DMS114 treated with DMSO at 0.1 percent for 48 hours (cell line): ENCODE results near the gene C19orf85.
A peak's percentile ranks its signal among the peaks of the same experiment; 100 is the strongest.
"Not testable (repeated sequence)": the region's sequence is repeated elsewhere in the genome, so short reads cannot be mapped to it uniquely, and the experiment has no call there.

Experiments
- DNase-seq: peaks from one replicate; lab custom pipeline; 2025; ENCODE audit not compliant: unreplicated experiment; lab: John Stamatoyannopoulos, UW

The C19orf85 gene

GRCh38 chr19:55442372-55442961 is 22.1 kb downstream of the C19orf85 start:
- no peak for DNase-seq

DNA sequence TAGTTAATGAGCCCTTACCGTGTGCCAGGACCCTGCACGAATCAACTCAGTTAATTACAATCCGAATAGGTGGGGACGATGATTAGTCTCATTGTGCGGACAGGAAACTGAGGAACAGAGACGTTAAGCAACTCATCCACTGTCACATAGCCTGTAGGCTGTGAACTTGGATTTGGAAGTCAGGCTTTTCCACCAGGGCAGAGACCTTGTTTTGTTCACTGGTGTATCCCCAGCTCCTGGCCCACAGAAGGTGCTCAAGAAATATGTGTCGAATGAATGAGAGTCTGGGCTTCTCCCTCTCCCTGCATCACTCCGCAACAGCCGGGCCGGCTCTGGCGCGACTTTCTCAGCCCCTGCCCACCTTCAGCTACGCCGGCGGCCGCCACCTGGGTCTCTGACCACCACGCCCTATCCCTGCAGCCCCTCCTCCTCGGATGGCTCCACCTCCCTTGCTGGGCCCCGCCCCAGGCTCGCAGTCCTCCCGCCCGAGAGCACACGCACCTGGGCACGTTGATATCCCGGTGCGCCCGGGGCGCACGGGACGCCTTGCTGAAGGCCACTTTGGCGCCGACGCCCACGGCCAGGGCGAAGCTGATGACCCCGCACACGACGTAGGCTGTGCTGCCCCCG is 22.7 kb downstream of the C19orf85 start:
- DNase-seq: no peak

DNA sequence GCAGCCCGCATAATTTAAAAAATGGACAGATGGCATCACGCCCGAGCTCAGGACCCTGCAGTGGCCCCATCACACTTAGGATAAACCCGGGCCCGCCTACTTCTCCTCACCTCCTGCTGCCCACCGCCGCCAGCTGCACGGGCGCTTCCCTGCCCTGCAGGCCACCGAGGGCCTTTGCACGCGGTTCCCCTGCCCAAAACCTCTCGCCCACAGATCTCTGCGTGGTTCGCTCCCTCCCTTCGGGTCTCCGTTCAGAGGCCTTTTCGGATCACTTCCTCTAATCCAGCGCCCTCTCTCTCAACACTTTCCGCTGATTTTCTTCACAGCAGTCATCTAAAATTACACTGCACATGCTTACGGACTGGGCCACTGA is 23.2 kb downstream of the C19orf85 start:
- no peak for DNase-seq

DNA sequence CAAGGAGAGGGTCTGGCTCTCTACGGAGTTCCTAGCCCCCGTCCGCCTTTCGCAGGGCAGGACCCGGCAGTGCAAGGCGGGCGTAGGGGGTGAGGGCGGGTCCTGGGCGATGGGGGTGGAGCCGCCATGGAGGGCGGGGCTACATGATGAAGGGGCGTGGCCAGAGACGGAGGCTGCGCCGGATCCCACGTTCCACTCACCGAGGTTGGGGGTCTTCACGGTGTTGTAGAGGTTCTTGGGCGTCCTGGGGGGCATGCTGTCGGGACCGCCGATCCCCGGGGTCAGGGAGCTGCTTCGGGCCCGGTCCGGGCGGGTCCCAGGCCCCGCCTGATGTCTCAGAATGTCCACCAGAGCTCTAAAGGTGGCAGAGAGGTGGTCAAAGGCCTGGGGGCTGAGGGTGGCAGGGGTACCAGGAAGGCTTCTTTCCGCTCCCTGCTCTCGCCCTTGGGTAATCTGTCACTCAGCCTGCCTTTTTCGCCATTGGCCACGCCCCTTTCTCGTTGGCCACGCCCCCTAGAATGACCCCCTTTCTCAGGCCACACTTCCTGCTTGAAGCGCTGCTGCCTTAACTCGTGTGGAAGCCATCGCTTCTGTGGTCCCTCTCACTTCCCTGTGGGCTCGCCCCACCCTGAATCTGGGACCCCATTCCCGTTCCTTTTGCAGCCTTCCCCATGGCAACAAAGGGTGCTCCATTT is 24.0 kb downstream of the C19orf85 start:
- DNase-seq: no peak

DNA sequence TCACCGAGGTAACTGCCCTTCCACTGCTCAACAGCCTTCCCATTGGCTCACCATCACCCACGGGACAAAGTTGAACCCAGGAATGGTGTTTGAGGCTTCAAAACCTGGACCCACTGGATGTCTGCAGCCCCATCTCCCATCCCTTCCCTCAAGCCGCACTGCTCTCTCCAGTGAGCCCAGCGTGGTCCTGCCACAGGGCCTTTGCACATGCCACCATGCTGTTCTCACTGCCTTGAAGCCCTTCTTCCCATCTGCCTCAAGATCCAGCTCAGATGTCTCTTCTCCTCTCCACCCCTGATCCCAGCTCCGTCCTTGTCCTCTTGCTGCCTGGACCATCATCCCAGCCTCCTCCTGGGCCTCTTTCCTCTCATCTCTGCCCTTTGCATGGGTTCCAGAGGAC is 25.5 kb downstream of the C19orf85 start:
- no peak for DNase-seq

DNA sequence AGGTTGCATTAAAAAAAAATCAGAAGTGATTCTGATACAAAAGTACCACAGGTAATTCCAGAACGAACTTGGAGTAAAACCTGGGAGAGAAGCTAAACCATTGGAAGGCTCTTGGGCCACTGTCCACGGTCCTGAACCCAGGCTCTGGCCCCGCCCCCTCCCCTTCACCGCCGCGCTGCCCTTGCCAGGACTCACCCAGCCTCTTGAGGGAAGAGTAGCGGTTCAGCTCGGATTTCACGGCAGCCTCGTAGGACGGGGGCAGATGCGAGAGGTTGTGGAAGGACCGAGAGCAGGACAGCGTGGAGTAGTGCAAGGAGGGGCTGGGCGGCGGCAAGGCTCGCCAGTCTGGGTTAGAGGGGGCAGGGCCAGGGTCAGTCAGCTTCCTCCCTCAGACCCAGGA is 27.1 kb downstream of the C19orf85 start:
- no peak for DNase-seq

DNA sequence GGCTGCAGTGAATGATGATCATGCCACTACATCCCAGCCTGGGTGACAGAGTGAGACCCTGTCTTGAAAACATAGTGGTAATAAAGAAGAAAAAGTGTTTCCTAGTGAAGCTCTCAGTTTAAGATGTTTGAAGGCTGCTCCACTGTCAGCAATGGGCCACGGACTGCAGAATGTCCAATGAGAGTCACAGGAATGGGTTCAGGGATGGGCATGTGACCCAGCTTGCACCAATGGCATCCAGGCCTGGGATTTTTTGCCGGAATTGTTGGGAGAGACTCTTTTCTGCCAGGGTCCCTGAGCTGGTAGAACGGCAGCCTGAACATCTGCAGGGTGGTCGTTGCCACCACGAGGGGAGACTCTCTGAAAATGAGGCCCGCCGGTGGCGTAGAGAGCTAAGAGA is 27.7 kb downstream of the C19orf85 start:
- DNase-seq: no peak

DNA sequence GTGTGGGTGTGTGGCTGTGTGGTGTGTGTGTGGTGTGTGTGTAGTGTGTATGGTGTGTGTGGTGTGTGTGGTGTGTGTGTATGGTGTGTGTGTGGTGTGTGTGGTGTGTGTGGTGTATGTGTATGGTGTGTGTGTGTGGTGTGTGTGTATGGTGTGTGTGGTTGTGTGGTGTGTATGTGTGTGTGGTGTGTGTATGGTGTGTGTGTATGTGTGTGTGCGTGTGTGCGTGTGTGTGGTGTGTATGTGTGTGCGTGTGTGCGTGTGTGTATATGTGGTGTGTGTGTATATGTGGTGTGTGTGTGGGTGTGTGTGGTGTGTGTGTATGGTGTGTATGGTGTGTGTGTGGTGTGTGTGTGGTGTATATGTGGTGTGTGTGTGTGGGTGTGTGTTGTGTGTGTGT is 29.5 kb downstream of the C19orf85 start:
- DNase-seq: no peak

DNA sequence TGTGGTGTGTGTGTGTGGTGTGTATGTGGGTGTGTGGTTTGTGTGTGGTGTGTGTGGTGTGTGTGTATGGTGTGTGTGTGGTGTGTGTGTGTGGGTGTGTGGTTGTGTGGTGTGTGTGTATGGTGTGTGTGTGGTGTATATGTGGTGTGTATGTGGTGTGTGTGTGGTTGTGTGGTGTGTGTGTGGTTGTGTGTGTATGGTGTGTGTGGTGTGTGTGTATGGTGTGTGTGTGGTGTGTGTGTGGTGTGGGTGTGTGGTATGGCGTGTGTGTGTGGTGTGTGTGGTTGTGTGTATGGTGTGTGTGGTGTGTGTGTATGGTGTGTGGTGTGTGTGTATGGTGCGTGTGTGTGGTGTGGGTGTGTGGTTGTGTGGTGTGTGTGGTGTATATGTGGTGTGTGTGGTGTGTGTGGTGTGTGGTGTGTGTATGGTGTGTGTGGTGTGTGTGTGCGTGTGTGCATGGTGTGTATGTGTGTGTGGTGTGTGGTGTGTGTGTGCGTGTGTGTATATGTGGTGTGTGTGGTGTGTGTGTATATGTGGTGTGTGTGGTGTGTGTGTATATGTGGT is 30.1 kb downstream of the C19orf85 start:
- no peak for DNase-seq

DNA sequence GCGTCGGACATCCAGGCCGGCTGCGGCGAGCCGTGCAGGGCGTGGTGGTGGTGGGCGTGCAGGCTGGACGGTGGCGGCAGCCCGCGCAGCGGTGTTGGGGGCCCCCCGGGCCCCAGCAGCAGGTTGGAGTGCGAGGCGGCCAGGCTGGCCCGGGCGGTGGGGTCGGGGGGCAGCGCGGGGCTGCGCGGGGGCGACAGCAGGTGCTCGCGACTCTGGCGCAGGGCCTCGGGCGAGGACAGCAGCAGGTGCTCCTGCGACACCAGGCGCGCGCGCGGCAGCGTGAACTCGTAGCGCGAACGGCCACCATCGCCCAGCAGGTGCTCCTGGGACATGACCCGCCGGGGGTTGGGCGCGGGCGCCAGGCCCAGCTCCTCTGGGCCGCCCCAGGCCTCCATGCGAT is 31.3 kb downstream of the C19orf85 start:
- DNase-seq: no peak

- DNase-seq: no peak
These were observed 32.2 kb downstream of the C19orf85 start for GRCh38 chr19:55432241-55432959.

DNA sequence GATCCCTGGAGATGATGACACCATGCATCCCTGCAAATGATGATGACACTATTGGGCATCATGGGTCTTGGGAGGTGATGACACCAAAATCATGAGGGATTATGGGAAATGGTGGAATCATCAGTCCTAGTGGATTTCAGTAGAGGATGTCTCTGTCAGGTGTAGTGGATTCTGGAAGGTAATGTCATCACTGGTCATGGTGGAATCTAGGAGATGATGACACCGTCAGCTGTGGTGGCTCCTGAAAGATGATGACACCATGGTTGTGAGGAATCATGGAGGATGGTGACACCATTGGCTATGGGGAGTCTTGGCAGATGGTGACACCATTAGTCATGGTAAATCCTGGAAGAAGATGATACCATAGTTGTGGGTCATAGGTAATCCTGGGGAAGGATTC is 33.4 kb downstream of the C19orf85 start:
- no peak for DNase-seq

DNA sequence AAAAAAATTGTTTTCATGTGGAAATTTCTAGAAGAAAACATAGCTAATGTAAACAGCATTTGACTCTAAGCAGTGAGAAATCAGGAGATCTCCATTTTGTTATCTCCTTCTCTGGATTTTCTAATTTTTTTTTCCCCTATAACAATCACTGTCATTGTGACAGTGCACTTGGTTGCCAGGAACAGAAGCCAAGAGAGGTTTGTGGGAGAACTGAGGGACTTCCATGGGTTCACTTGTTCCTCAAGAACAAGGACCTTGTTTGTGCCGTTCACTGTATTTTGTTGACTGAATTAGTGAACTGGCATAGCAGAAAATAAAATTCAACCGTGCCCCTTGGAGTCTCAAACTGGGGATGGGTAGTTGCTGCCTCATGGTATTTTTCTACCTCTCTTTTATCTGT is 38.5 kb downstream of the C19orf85 start:
- no peak for DNase-seq

- no peak for DNase-seq
These were observed 40.0 kb downstream of the C19orf85 start for GRCh38 chr19:55424518-55424917.

DNA sequence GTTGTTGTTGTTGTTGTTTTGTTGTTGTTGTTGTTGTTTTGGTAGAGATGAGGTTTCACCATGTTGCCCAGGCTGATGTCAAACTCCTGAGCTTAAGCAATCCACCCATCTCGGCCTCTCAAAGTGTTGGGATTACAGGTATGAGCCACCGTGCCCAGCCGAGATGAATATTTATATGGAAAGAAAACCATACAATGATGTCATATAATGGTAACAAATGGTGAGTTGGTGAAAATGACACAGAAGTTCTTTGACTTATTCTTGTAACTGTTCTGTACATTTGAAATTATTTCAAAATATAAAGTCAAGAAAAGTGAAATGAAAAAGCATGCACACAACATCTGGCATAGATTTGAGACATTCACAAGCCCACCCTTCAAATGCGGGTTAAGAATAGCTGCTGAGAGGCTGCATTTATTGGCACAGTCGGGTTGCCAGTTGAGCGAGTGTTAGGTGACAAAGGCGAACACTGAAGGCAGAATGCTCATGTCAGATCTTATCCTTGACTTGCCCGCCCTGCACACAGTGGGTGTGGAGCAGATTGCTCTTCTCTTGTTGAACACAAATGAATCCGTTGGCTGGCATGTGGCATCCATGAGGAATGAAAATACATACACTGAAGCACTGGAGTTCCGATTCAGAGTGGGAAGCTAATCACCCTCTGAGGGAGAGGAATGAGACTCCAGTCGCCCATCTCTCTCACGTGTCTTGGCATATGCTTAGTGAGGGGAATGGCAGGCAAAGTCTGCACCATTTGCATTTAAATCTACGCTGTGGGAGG is 41.1 kb downstream of the C19orf85 start:
- no peak for DNase-seq

DNA sequence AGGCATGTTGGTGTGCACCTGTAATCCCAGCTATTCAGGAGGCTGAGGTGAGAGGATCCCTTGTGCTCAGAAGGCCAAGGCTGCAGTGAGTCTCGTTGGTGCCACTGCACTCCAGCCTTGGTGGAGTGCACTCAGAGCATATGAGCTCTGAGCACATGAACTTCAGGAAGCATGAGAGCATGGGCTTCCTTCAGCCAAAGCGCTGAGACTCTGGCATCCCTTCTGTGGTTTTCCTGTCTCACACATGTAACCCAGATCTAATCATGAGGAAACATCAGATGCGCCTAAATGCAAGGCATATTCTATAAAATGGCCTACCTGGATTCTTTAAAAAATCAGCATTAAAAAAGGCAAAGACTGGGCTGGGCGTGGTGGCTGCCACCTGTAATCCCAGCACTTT is 43.3 kb downstream of the C19orf85 start:
- not testable (repeated sequence) for DNase-seq

DNA sequence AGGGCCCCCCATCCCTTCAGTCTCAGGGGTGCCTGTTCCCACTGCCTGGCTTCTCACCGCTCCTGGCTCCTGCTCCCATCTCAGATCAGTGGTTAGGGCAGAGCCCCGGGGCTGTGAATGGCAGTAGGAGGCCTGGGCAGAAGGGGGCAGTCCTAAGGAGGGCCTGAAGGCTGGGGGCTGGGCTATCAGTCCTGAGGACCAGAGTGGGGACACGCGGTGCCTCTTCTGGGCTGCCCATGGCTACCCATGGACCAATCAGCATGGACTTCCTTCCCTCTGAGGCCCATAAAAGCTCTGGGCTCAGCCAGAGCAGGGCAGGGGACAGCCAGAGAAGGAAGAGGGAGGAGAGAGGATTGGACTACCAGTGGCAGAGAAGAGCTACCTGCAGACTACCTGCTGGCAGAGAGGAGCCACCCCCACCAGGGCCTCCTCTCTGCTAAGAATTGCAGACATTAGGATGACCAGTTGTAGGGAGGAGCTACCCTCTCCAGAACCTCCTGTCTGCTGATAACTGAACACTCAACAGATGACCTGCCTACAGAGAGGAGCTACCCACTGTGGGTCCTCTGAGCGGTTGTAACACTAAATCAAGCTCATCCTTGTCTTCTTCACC is 44.8 kb downstream of the C19orf85 start:
- DNase-seq: no peak

DNA sequence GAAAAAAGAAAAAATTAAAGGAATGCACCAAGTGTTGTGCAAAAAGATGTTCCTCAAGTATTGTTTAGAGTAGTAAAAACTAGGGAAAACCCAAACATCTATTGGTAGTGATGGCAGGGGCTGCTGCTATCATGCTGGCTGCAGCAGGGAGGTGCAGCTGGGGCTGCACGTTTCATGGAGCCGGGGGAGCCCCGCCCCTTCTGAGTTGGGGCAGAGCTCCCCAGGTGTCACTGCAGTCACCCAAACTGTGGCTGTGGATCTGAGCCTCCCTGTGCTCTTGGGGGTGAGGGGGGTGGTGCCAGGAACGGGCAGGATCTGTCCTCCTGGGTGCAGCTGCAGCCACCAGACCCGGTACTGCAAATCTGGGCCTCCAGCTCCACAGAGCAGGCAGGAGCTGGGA is 45.4 kb downstream of the C19orf85 start:
- no peak for DNase-seq

DNA sequence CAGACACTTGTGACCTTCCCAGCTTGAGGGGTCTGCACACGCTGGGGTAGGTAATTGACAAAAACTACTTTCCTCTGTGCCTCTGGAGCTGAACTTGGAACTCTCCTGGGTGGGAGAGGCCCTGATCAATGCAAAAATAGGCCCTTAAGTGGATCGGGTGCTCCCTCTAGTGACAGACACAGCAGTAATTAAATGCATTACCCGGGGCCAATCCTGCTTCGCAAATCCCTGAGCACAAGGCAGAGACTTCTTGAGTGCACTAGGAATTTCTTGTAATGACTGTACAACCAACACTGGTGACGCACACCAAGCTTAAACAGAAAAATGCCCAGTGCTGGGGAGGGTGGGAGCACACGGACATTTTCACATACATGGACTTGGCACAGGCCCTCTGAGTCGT is 46.4 kb downstream of the C19orf85 start:
- peak; percentile 58 for DNase-seq
